GM18870 (cell line): ENCODE measurements around the gene ZDHHC17.
A peak's percentile ranks its signal among the peaks of the same experiment; 100 is the strongest.

Source experiments
- ATAC-seq: cut with Tn5 transposase; IDR thresholded peaks from one replicate; pipeline ENCODE4 v1.9.1; 2021; ENCODE audit warnings: moderate library complexity; ENCODE audit not compliant: unreplicated experiment

The ZDHHC17 gene

GRCh38 chr12:76876696-76877229, 112.8 kb downstream of the ZDHHC17 start:
- no peak for ATAC-seq

GRCh38 chr12:76878099-76878898, 114.4 kb downstream of the ZDHHC17 start:
- ATAC-seq, result peak; percentile 27

GRCh38 chr12:76878899-76879709, 115.2 kb downstream of the ZDHHC17 start, which contains the start of gene CSRP2:
Gene CSRP2 (minus strand): TSS chr12:76879019. CDS start chr12:76866260, 12,759 bp downstream.
- ATAC-seq, result peak; percentile 51

GRCh38 chr12:76879710-76880518, 116.0 kb downstream of the ZDHHC17 start:
- no peak for ATAC-seq

GRCh38 chr12:76880519-76881023, 116.7 kb downstream of the ZDHHC17 start:
- ATAC-seq, result no peak

DNA sequence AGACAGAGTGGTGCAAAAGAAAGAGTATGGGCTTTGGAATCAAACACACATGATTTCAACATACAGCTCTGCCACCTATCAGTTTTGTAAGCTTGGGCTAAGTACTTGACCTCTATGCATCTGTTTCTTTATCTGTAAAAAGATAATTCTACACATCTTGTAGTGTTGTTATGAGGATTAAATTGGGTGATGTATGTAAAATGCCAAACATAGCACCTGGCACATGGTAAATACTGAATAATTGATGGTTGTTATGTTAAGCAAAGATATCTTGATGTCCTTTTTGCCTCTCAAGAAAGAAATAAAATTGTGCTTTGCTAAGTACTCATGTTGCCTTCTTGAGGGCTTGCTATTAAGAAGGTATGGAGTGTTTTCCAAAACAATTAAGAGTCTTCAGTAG, 117.2 kb downstream of the ZDHHC17 start:
- ATAC-seq, result no peak

DNA sequence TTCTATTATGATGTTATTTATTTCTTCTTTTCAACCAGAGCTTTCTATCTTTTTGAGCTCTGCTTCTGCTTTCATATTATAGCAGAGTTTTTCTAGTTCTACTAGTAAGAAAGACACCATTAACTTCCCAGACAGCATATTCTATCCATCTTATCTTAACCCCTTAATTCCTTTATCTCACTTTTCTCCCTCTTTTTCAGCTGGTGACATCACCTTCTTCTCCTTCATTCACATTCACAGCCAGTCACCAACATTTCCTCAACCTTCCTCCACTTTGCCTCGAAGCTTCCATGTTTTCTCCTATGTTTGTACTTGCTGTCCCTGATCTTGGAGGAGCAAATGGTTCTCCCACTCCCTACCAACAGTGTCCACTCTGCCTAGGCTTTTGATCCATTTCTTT, 118.5 kb downstream of the ZDHHC17 start:
- ATAC-seq, result no peak

GRCh38 chr12:76883151-76883550, 119.2 kb downstream of the ZDHHC17 start:
- ATAC-seq, result no peak

DNA sequence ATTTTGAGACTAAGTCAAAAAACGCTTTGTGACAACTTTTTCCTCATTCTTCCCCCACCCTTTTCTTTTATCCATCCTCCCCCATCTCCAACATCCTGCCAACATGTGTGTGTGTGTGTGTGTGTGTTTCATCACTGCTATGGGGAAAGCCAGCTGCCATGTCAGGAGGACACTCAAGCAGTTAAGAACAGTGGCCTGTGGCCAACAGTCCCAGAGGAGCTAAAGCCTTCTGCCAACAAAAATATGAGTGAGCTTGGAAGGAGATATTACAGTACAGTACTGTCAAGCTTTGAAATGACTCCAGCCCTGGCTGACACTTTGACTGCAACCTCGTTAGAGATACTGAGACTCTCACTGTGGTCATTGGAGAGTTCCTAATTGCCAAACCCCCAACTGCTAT, 119.9 kb downstream of the ZDHHC17 start:
- no peak for ATAC-seq

DNA sequence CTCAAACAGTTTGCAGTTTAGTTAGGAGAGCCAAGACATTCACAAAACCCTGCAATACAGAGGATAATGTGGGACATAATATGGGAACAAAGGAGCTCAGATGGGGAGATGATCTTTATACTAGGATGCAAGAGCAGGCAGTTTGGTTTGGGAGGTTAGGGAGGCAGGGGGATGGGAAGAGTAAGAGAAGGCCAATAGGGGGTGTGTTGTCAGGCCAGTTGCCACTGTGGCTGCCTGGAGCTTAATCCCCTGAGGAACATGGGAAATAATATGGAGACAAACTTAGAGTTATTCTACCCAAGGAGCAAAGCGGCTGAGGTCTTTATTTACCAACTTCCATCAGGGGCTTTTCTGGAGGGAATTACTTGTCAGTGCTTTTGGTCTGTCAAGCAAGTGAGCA, 124.9 kb downstream of the ZDHHC17 start:
- ATAC-seq, result no peak

DNA sequence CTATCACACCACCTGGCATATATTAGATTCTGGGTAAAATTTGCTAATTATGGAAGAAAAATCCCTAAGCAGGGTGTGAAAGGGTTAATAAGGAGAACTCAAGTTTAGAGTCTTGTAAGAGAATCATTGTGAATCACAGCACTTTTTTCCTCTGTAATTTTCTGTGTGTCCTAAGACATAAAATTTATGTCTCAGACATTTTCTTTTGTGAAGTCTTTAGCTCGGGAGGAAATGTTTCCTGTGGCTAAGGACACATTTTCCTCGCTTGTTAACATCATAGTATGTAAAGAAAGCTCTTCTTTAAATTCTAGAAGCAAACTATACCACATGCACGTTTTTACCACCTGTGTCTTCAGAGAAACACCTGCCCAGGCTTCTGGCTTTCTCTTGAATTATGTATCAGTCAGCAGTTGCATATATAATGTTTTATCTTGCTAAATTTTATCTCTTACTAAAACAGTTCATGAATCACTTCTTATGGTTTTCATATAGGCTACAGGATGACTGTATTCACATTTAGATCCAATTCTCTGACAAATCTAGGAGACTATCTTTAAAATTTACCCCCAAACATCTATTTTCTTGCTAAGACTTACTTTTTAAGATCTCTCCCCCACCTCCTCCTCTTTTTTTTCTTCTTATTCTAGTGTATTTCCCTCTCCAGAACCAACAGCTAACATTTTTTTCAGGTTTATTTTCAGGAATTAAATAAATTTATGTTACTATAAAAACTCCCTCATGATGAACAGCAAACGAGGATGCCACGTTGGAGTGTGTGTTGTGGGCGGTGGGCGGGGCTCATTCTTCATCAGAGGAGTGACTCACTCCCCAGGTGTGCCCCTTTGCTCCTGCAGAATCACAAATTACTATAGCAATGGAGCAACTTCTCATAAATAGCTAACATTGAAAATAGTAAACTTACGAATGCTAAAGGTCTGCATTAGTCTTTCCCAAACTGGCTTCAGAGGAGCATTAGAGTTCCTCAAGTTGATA, 126.5 kb downstream of the ZDHHC17 start:
- ATAC-seq, result no peak

GRCh38 chr12:76891609-76892008, 127.7 kb downstream of the ZDHHC17 start:
- no peak for ATAC-seq

GRCh38 chr12:76895796-76896195, 131.9 kb downstream of the ZDHHC17 start:
- ATAC-seq, result no peak

DNA sequence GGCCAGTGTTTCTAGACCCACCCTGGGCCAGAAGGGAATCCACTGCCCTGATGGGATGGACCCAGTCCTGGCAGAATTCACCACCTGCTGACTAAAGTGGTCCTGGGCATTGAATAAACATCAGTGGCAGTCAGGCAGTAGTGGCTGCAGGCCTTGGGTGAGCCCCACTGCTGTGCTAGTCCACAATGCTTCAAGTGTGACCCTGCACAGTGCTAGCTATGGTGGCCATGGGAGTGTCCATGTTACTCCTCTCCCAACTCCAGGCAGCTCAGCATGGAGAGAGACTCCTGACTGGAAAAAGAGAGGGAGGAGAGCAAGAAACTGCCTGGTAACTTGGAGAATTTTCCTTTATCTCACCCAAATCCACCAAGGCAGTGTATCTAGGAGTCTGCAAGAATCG, 132.4 kb downstream of the ZDHHC17 start:
- ATAC-seq, result no peak

DNA sequence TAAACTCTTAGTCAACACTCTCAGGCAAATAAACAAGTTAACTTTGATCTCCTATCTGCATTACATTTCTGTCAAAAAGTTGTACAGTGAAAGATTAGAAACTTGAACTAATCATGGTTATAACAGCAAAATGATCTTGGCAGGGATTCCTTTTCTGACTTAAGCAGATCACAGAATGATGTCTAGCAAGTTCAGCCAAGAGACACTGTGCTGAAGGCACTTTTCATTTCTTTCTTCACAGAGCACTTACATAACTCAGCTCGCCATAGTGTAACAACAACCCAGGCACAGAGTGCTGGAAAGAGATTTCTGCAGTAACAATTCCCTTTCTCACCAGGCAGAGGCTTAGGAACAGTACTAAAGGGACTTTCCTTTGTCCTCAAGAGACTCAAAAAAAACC, 134.5 kb downstream of the ZDHHC17 start:
- no peak for ATAC-seq

DNA sequence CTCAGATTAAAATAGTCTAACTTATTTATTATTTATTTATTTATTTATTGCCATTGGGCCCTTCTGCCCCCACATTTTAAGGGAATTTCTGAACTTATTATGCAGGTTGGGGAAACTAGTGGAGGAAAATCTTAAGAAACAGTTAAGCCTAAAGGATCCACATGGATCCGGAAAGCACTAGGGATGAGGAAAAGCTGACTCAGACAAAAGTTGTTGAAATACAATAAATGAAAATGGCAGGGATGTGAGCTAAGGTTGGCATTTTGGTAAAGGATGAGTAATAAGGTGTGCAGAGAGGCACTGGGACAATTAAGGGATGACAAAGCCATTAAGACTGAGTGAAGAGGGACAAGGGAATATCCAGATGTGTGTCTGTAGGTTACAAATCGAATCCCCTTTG, 135.6 kb downstream of the ZDHHC17 start:
- ATAC-seq, result no peak

- no peak for ATAC-seq
Observed at GRCh38 chr12:76901628-76902380, 137.9 kb downstream of the ZDHHC17 start.
